Lung (tissue), 12 donors: Measurements from ENCODE around the gene STRIP2. TPM values are rescaled to one million over a fixed set of nuclear protein-coding genes. Genes with fewer than 3 reads are reported as not detected.

Experiments used
- ATAC-seq: fragments of 200-7000 bp; cut with Tn5 transposase; one replicate; pipeline ENCODE4 v1.9.1; 2020; ENCODE audit warnings: moderate number of reproducible peaks; ENCODE audit not compliant: insufficient read depth, low FRiP score
- DNase-seq, 3 donors: peaks; one replicate each; pipeline ENCODE4 v3.0.0-alpha.2; 2013 to 2017
- H3K27ac ChIP-seq, 2 donors: one replicate each; pipeline ENCODE4 v1.5.1; 2013; ENCODE audit warnings: mild to moderate bottlenecking in 2 of 2, moderate library complexity in 2 of 2, control low read depth in 1 of 2, inconsistent platforms in 1 of 2, low read depth in 1 of 2, low read length in 1 of 2
- H3K27me3 ChIP-seq, 3 donors: one replicate each; pipeline ENCODE4 v1.5.1; 2013; ENCODE audit warnings: low read length in 2 of 3; ENCODE audit not compliant: control insufficient read depth in 3 of 3, insufficient read depth in 3 of 3
- H3K36me3 ChIP-seq, 4 donors: one replicate each; pipeline ENCODE4 v1.5.1; 2013; ENCODE audit warnings: low read length in 4 of 4, mild to moderate bottlenecking in 1 of 4, moderate library complexity in 1 of 4; ENCODE audit not compliant: control insufficient read depth in 4 of 4, insufficient read depth in 4 of 4
- H3K4me1 ChIP-seq, 5 donors: one replicate each; pipeline ENCODE4 v1.5.1; 2013; ENCODE audit warnings: low read length in 5 of 5, mild to moderate bottlenecking in 2 of 5, moderate library complexity in 1 of 5; ENCODE audit not compliant: control insufficient read depth in 5 of 5, insufficient read depth in 5 of 5
- H3K4me3 ChIP-seq: one replicate; pipeline ENCODE4 v1.5.1; 2013; ENCODE audit warnings: mild to moderate bottlenecking, control low read depth, moderate library complexity
- H3K9ac ChIP-seq, 2 donors: one replicate each; pipeline ENCODE4 v1.5.1; 2013; ENCODE audit warnings: low read length in 2 of 2, control low read depth in 1 of 2; ENCODE audit not compliant: insufficient read depth in 1 of 2
- H3K9me3 ChIP-seq, 4 donors: one replicate each; pipeline ENCODE4 v1.5.1; 2013; ENCODE audit warnings: low read length in 3 of 4, mild to moderate bottlenecking in 1 of 4, moderate library complexity in 1 of 4; ENCODE audit not compliant: control insufficient read depth in 4 of 4, insufficient read depth in 3 of 4
- CTCF ChIP-seq: IDR thresholded peaks from 2 replicates; pipeline ENCODE4 v1.5.1; 2012; ENCODE audit warnings: mild to moderate bottlenecking; ENCODE audit errors: control extremely low read depth, extremely low read depth
- WGBS, 2 donors: extraction: QIAGEN DNeasy Blood & Tissue Kit; methylation state at CpG; one replicate each; pipeline ENCODE4 v1.1.7; 2013; 5-methylcytosine and 5-hydroxymethylcytosine counted together
- polyA plus RNA-seq, 2 donors: library from polyadenylated mRNA; stranded (reverse); fragments of 200-250 nt; gene quantifications; one replicate each; pipeline ENCODE4 v1.2.1, GENCODE V29; 2013
- total RNA-seq, 2 donors: library from RNA; depleted of rRNA in 1 of 2; stranded (reverse); fragments of >200 nt in 1 of 2; gene quantifications; one replicate each; pipeline ENCODE4 v1.2.1, GENCODE V29; 2014 to 2021
- donor health status: control.
- donor health status: control.
- donor health status: Bipolar disorder and iron deficiency.
- donor health status: healthy.
- donor health status: DM: yes; HTN: yes; CAD: no.

Gene STRIP2
- total and polyA plus RNA-seq, 4 donors, result 1.1 to 2.1 (median 1.7) TPM

- no peak overlapping the region for H3K4me3 ChIP-seq
- no peak overlapping the region for H3K9ac ChIP-seq
- no peaks in the 10 kb centered on the region for H3K4me1 ChIP-seq
- TF ChIP-seq CTCF, result no peak
- no peak overlapping the region for H3K27ac ChIP-seq
- H3K36me3 ChIP-seq, result no peaks in the 10 kb centered on the region
- H3K9me3 ChIP-seq, result no peaks in the 10 kb centered on the region
- DNase-seq, result no peak
- ATAC-seq, result no peak
- H3K27me3 ChIP-seq, result no peaks in the 10 kb centered on the region
- 75 to 77% methylated on average over 8 of the region's 8 CpGs for WGBS, 2 donors
These were observed 78.0 kb downstream of the STRIP2 start for GRCh38 chr7:129512192-129512591.

- Histone ChIP-seq H3K9me3 (no peaks in the 10 kb centered on the region), H3K4me1 (no peaks in the 10 kb centered on the region), H3K4me3 (no peak overlapping the region), H3K27ac (no peak overlapping the region), H3K27me3 (no peaks in the 10 kb centered on the region), H3K9ac (no peak overlapping the region), H3K36me3 (no peaks in the 10 kb centered on the region)
- 88 to 92% methylated on average over 10 of the region's 10 CpGs for WGBS, 2 donors
- TF ChIP-seq CTCF, result no peak
- DNase-seq (no peak), ATAC-seq (no peak)
These were observed 79.3 kb downstream of the STRIP2 start for GRCh38 chr7:129513546-129513945.

- H3K27me3 ChIP-seq, result no peaks in the 10 kb centered on the region
- H3K9me3 ChIP-seq, result no peaks in the 10 kb centered on the region
- H3K27ac ChIP-seq, result no peak overlapping the region
- no peaks in the 10 kb centered on the region for H3K36me3 ChIP-seq
- no peak for DNase-seq
- ATAC-seq, result no peak
- no peaks in the 10 kb centered on the region for H3K4me1 ChIP-seq
- TF ChIP-seq CTCF, result no peak
- H3K9ac ChIP-seq, result no peak overlapping the region
- H3K4me3 ChIP-seq, result no peak overlapping the region
- WGBS, 2 donors, result 63 to 74% methylated on average over 4 of the region's 4 CpGs
These were observed 80.5 kb downstream of the STRIP2 start for GRCh38 chr7:129514683-129515082.

- Histone ChIP-seq H3K27me3 (no peaks in the 10 kb centered on the region), H3K9me3 (no peaks in the 10 kb centered on the region), H3K4me3 (no peak overlapping the region), H3K36me3 (no peaks in the 10 kb centered on the region), H3K4me1 (no peaks in the 10 kb centered on the region), H3K9ac (no peak overlapping the region), H3K27ac (no peak overlapping the region)
- 69 to 88% methylated on average over 4 of the region's 4 CpGs for WGBS, 2 donors
- ATAC-seq (no peak), DNase-seq (no peak)
- TF ChIP-seq CTCF, result no peak
These were observed 81.1 kb downstream of the STRIP2 start for GRCh38 chr7:129515381-129515780.
